Lower leg skin (tissue), 4 donors: Measurements from ENCODE around the gene PTPRN. TPM values are rescaled to one million over a fixed set of nuclear protein-coding genes. Genes with fewer than 3 reads are reported as not detected.
A peak's percentile ranks its signal among the peaks of the same experiment; 100 is the strongest.

ENCODE experiments used
- DNase-seq, 2 donors: peaks; one replicate each; pipeline ENCODE4 v3.0.0-alpha.2; 2019; ENCODE audit warnings: low spot score in 2 of 2
- H3K4me3 ChIP-seq: fragments of 200-600 bp; sonication (generic); 2 replicates; pipeline ENCODE4 v1.5.1; 2017; ENCODE audit warnings: mild to moderate bottlenecking, low read depth; ENCODE audit not compliant: poor library complexity, severe bottlenecking
- POLR2A ChIP-seq, 2 donors: fragments of 450-650 bp; IDR thresholded peaks; one replicate each; pipeline ENCODE4 v1.6.1; 2016 to 2017; ENCODE audit warnings: antibody characterized with exemption in 2 of 2, mild to moderate bottlenecking in 1 of 2, moderate library complexity in 1 of 2
- WGBS, 2 donors: methylation state at CpG; one replicate each; pipeline ENCODE4 v1.1.5; 2018; 5-methylcytosine and 5-hydroxymethylcytosine counted together
- intact Hi-C: fragments of 100-400 bp; cut with DNase I; formaldehyde crosslinking; loops from one replicate; pipeline ENCODE4 v1.15.0; 2023; ENCODE audit warnings: low total_unique reads
- total RNA-seq, 4 donors: library from RNA; depleted of rRNA; stranded (reverse); fragments of >200 nt; gene quantifications; one replicate each; pipeline ENCODE4 v1.1.0, GENCODE V29; 2016
- TF ChIP-seq, protein P1 (sequence below), 3 donors: fragments of 450-650 bp; IDR thresholded peaks; one replicate each; pipeline ENCODE4 v1.5.1; 2016; ENCODE audit warnings: antibody characterized with exemption in 3 of 3, mild to moderate bottlenecking in 3 of 3, moderate library complexity in 2 of 3

The PTPRN gene
- total RNA-seq, 4 donors from 2014 or later = 0.23 TPM; not detected in 3

DNA sequence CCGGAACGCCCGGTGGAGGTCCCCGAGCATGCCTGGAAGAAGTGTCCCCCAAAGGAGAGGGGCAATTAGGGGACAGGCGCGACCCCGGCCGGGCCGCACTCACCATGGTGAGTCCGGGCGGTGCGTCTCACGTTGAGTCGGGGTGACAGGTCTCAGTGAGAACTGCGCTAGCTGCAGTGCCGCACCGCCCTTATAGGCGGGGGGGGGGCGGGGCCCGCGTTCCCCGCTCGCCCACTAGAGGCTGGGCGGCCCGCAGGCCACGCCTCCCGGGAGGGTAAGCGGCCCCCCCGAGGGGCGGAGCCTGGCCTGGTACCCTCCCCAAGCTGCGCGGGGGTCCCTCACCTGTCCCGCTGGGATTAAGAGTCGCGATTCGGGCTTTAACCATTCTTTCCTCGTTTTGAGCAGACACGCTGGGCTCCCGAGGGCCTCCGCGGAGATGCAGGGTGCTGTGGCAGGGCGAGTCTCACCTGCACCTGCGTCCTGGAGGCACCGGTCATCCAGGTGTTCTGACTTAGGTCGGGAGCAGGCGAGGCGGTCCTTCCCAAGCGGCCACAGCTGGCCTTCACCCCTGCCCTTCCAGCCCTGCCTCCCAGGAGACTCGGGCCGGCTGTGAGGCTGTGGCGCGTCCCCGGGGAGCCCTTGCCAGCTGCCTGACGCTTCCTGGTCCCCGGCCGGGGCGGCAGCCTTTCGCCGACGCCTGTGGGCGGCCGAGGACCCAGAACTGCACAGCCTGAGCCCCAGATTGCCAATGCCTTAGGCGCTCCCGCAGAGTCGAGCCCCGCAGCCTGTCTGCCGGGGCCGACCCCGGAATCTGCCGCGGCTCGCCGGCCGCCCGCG, 55.2 kb downstream of the PTPRN start, which contains the start of gene TUBA4A:
TSS of gene TUBA4A (minus strand) at position 166 of the 837 bp plus-strand sequence. CDS start at position 106, 60 bp downstream.
- intact Hi-C loops = no loop called here
- 1% methylated on average over 16 to 37 of the region's 76 CpGs for WGBS, 2 donors
- peak within 1 kb of the TSS; percentile 57 for H3K4me3 ChIP-seq
- TF ChIP-seq, protein P1, sequence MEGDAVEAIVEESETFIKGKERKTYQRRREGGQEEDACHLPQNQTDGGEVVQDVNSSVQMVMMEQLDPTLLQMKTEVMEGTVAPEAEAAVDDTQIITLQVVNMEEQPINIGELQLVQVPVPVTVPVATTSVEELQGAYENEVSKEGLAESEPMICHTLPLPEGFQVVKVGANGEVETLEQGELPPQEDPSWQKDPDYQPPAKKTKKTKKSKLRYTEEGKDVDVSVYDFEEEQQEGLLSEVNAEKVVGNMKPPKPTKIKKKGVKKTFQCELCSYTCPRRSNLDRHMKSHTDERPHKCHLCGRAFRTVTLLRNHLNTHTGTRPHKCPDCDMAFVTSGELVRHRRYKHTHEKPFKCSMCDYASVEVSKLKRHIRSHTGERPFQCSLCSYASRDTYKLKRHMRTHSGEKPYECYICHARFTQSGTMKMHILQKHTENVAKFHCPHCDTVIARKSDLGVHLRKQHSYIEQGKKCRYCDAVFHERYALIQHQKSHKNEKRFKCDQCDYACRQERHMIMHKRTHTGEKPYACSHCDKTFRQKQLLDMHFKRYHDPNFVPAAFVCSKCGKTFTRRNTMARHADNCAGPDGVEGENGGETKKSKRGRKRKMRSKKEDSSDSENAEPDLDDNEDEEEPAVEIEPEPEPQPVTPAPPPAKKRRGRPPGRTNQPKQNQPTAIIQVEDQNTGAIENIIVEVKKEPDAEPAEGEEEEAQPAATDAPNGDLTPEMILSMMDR (IDR thresholded peaks at IDR 0.05) = no peak
- peak in 1 of 2 donors; percentile 80 for TF ChIP-seq POLR2A (IDR thresholded peaks at IDR 0.05)
- DNase-seq = peak; percentile 80 to 96

DNA sequence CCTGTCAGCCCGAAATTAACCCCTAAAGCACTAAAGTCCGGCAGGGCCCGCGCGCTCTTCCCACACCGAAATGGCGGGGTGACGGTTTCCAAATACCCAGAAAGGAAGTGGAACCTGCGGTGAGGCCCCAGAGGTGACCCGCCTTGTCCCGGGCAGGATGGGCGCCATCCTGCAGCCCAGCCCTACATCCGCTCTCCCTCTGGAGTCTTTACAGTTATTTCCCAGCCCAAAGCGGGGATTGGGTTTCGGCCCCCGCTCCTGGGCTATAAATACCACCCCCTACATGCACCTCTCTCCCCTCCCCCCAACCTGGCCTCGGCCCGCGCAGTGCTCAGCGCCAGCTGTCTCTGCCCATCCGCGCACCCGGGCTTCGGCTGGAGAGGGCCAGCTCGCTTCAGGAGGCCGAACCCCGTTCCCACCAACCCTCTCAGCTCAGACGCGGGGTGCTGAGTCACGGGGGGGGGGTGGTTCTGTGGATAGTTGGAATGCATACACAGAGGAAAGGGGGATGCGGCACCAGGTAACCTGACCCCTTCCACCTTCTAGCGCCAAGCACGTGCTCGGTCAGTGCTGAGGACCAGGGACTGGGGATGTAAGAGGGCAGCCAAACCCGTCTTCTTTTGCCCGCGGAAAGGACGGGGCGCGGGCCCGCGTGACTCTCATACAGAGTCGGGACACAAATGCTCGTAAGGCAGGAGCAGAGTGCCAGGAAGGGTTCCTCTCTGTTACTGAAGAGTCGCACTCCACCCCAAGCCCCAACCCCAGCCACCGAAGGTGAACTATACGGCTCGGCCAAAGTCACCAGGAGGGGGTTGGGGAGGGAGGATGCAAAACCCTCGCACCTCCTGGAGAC, 56.1 kb downstream of the PTPRN start, which contains the start of gene TUBA4B:
TSS of gene TUBA4B (plus strand) at position 344 of the 853 bp plus-strand sequence. CDS start at position 509, 165 bp downstream.
- peak within 1 kb of the TSS; percentile 57 for H3K4me3 ChIP-seq
- peak in 1 of 2 donors; percentile 89 for DNase-seq
- WGBS, 2 donors = 1 to 3% methylated on average over 33 to 44 of the region's 49 CpGs
- intact Hi-C loops = no loop called here
- TF ChIP-seq POLR2A (IDR thresholded peaks at IDR 0.05) = no peak
- TF ChIP-seq, protein P1 (IDR thresholded peaks at IDR 0.05) = no peak

DNA sequence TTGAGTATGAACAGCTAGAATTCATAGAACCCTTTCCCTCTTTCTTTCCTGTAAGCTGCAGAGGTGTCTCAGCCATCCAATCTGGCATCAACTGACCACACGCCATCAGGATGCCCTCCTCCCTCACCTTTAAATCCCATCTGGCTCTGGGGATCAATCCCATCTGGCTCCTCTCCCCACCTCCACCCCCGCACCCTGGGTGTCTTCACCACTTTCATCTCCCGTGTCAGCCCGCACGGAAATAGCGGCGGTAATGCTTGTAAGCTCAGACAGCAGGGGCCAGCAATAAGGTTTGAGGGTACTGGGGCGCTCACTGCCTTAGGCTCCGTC, 56.7 kb downstream of the PTPRN start:
- WGBS, 2 donors = 6 to 11% methylated on average over 7 to 9 of the region's 9 CpGs

DNA sequence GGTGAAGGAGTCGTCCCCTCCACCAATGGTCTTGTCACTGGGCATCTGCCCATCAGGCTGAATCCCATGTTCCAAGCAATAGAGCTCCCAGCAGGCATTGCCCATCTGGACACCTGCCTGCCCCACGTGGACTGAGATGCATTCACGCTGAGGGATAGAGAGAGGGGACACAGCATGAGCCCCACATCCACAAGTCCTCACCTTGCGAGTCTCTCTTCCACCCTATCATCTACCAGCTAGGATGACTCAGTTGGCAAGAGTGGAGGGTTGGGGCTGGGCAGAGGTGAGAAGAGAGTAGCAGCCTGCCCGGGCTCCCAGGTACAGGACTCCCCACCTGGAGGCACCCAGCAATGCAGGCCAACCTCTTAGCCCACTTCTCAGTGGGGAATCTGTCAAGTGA, 57.1 kb downstream of the PTPRN start:
- DNase-seq = no peak
- WGBS, 2 donors = 35 to 43% methylated on average over 5 of the region's 5 CpGs
- TF ChIP-seq, protein P1 (IDR thresholded peaks at IDR 0.05) = no peak
- no peak for TF ChIP-seq POLR2A (IDR thresholded peaks at IDR 0.05)
- intact Hi-C loops = no loop called here
- no peak overlapping the region for H3K4me3 ChIP-seq

More for the DNA sequence above, 56.7 kb downstream of the PTPRN start:
- intact Hi-C loops = no loop called here
- TF ChIP-seq POLR2A (IDR thresholded peaks at IDR 0.05) = no peak
- TF ChIP-seq, protein P1 (IDR thresholded peaks at IDR 0.05) = no peak
- no peak for DNase-seq
- H3K4me3 ChIP-seq = peak overlapping the region; percentile 57

DNA sequence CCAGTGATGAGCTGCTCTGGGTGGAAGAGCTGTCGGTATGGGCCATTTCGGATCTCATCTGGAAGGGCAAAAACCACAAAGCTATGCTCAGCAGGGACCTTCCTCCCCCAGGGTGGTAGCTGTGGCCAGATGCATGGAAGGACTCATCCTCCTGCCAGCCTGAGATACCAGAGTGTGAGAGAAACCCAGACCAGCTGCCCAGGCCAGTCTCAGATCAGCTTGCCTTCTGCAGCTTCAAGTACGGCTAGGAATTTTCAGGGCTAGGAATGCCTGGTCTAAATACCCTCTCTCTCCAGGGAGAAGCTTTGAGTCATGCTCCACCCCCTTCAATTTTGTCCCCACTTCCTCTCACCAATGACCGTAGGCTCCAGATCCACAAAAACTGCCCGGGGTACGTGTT, 57.5 kb downstream of the PTPRN start:
- intact Hi-C loops = no loop called here
- WGBS, 2 donors = 63 to 71% methylated on average over 6 of the region's 6 CpGs
- no peak overlapping the region for H3K4me3 ChIP-seq
- TF ChIP-seq, protein P1 (IDR thresholded peaks at IDR 0.05) = no peak
- TF ChIP-seq POLR2A (IDR thresholded peaks at IDR 0.05) = no peak
- no peak for DNase-seq
